ENCODE results near the gene SOSTDC1.

The SOSTDC1 gene

GRCh38 chr7:16422103-16422435, 43.5 kb downstream of the SOSTDC1 start:
- DNase-seq (ENCODE audit: low read depth) = peak; percentile 35
- H3K4me3 ChIP-seq (ENCODE audit: control insufficient read depth, low read depth, low read length) = no peak overlapping the region
- no peak for TF ChIP-seq CTCF (conservative IDR thresholded peaks at IDR 0.05; ENCODE audit: control insufficient read depth, insufficient read depth, low read depth, low read length)

GRCh38 chr7:16421333-16422102, 44.0 kb downstream of the SOSTDC1 start, which contains the start of gene CRPPA:
Gene CRPPA, minus strand, starts transcription at chr7:16421538. Its CDS starts 216 bp downstream, at chr7:16421322.
- no peak for TF ChIP-seq CTCF (conservative IDR thresholded peaks at IDR 0.05; ENCODE audit: control insufficient read depth, insufficient read depth, low read depth, low read length)
- H3K4me3 ChIP-seq (ENCODE audit: control insufficient read depth, low read depth, low read length) = peak within 1 kb of the TSS; percentile 60
- DNase-seq (ENCODE audit: low read depth) = peak; percentile 32

- DNase-seq (ENCODE audit: low read depth) = peak; percentile 89
- TF ChIP-seq CTCF (conservative IDR thresholded peaks at IDR 0.05; ENCODE audit: control insufficient read depth, insufficient read depth, low read depth, low read length) = no peak
- peak overlapping the region; percentile 60 for H3K4me3 ChIP-seq (ENCODE audit: control insufficient read depth, low read depth, low read length)
Measured at GRCh38 chr7:16420649-16421332, 44.7 kb downstream of the SOSTDC1 start.

GRCh38 chr7:16420329-16420648, 45.2 kb downstream of the SOSTDC1 start:
- TF ChIP-seq CTCF (conservative IDR thresholded peaks at IDR 0.05; ENCODE audit: control insufficient read depth, insufficient read depth, low read depth, low read length) = no peak
- H3K4me3 ChIP-seq (ENCODE audit: control insufficient read depth, low read depth, low read length) = peak overlapping the region; percentile 60
- no peak for DNase-seq (ENCODE audit: low read depth)

- peak overlapping the region; percentile 60 for H3K4me3 ChIP-seq (ENCODE audit: control insufficient read depth, low read depth, low read length)
Measured at GRCh38 chr7:16419859-16420258, 45.7 kb downstream of the SOSTDC1 start.

GRCh38 chr7:16419126-16419525, 46.4 kb downstream of the SOSTDC1 start:
- H3K4me3 ChIP-seq (ENCODE audit: control insufficient read depth, low read depth, low read length) = no peak overlapping the region
- no peak for TF ChIP-seq CTCF (conservative IDR thresholded peaks at IDR 0.05; ENCODE audit: control insufficient read depth, insufficient read depth, low read depth, low read length)
- no peak for DNase-seq (ENCODE audit: low read depth)

More at GRCh38 chr7:16419859-16420258, 45.7 kb downstream of the SOSTDC1 start:
- no peak for DNase-seq (ENCODE audit: low read depth)
- no peak for TF ChIP-seq CTCF (conservative IDR thresholded peaks at IDR 0.05; ENCODE audit: control insufficient read depth, insufficient read depth, low read depth, low read length)

Data from fibroblast of mammary gland (primary cell).